Neural crest cell (in vitro differentiated cells): Measurements from ENCODE around the gene BICRA. TPM values are rescaled to one million over a fixed set of nuclear protein-coding genes. Genes with fewer than 3 reads are reported as not detected.
"Not testable (repeated sequence)": the region's sequence is repeated elsewhere in the genome, so short reads cannot be mapped to it uniquely, and the experiment has no call there.

ENCODE experiments used
- DNase-seq: peaks from one replicate; pipeline ENCODE4 v3.0.0; 2021; ENCODE audit warnings: low read depth, mixed read lengths, low spot score
- H3K27ac Mint-ChIP-seq: one replicate; pipeline ENCODE4 v1.8.0; 2021; ENCODE audit warnings: mild to moderate bottlenecking, mixed read lengths; ENCODE audit not compliant: unreplicated experiment
- H3K27me3 Mint-ChIP-seq: 2 replicates; pipeline ENCODE4 v1.8.0; 2021; ENCODE audit warnings: low read depth, mild to moderate bottlenecking, mixed read lengths
- H3K36me3 Mint-ChIP-seq: 2 replicates; pipeline ENCODE4 v1.8.0; 2021; ENCODE audit warnings: low read depth, mild to moderate bottlenecking, mixed read lengths
- H3K4me1 Mint-ChIP-seq: 2 replicates; pipeline ENCODE4 v1.8.0; 2021; ENCODE audit warnings: mixed read lengths
- H3K4me3 Mint-ChIP-seq: one replicate; pipeline ENCODE4 v1.8.0; 2021; ENCODE audit warnings: mild to moderate bottlenecking, mixed read lengths
- H3K9me3 Mint-ChIP-seq: 2 replicates; pipeline ENCODE4 v1.8.0; 2021; ENCODE audit warnings: mixed read lengths
- CTCF ChIP-seq: fragments of 200-600 bp; sonication (generic); conservative IDR thresholded peaks from 2 replicates; pipeline ENCODE4 v1.5.0; 2021; ENCODE audit warnings: antibody characterized with exemption, mild to moderate bottlenecking
- total RNA-seq: library from RNA; stranded (reverse); gene quantifications from 2 replicates; pipeline ENCODE4 v1.2.1, GENCODE V29; 2021

The BICRA gene
- total RNA-seq, 1 donor from 2014 or later = 28.9 TPM

DNA sequence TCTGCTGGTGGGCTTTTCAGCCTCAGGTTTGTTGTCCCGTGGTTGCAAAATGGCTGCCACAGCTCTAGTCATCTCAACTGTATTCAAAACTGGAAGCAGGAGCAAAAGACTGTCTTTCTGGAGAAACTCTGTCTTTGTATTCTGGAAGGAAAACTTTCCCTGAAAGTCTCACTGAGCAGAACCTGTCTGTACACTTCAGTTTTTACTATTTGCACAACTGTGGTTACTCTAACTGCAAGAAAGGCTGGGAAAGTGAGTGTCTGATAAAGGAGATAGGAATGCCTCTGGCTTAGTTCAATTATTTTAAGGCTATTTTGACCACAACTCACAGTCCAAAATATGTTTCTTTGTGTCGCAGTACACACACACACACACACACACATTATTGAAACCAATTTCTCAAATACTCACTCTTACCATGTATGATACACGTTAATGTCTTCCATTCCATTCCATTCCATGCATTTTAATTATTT is 54.5 kb downstream of the BICRA start:
- H3K9me3 Mint-ChIP-seq = no peaks in the 10 kb centered on the region
- no peak for TF ChIP-seq CTCF
- peaks cover 54% of the 10 kb centered on the region for H3K4me1 Mint-ChIP-seq
- no peak overlapping the region for H3K27ac Mint-ChIP-seq
- peaks cover 2% of the 10 kb centered on the region for H3K36me3 Mint-ChIP-seq
- H3K4me3 Mint-ChIP-seq = no peak overlapping the region
- no peaks in the 10 kb centered on the region for H3K27me3 Mint-ChIP-seq
- DNase-seq = no peak

DNA sequence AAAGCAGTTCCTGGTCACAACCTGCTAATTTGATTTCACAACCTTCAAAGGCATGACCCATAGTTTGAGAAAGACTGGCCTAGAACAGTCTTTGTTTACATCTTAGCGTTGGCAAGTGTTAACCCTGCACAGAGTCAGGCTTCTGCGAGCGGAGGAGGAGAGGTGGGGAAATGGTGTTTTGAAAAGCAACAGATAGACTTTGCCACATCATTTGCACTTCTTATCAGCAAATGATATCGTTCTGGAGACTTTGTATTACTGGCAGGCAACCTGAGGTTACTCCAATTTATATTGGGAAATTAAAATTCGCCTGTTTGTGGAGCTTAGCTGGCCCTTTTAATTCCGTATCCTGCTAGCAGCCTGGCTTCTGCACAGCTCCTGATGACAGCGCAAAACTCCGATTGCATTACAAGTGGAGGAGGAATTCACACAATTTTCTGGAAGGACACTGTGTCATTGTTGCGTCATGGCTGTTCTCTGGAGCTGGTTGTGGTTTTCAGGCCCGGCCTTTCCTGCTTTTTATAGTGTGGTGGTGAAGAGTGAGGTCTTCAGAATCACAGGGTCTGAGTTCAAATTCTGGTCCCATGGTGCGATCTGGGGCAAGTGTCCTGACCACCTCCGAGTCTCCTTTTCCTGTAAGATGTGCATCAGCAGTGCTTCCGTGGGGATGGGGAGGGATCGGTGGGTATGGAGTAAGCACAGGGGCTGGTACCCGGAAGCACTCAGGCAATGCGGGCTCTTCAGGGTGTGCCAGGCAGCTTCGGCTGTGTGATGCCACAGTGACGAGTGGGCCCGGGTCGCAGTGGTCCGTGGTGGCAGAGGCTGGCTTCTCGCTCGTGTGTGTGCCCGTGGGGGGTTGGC is 55.2 kb downstream of the BICRA start:
- peaks cover 2% of the 10 kb centered on the region for H3K36me3 Mint-ChIP-seq
- DNase-seq = no peak
- no peak for TF ChIP-seq CTCF
- no peaks in the 10 kb centered on the region for H3K9me3 Mint-ChIP-seq
- H3K27me3 Mint-ChIP-seq = no peaks in the 10 kb centered on the region
- H3K27ac Mint-ChIP-seq = no peak overlapping the region
- H3K4me3 Mint-ChIP-seq = no peak overlapping the region
- H3K4me1 Mint-ChIP-seq = peaks cover 47% of the 10 kb centered on the region

- H3K4me1 Mint-ChIP-seq = peaks cover 26% of the 10 kb centered on the region
- H3K4me3 Mint-ChIP-seq, H3K27me3 Mint-ChIP-seq, H3K9me3 Mint-ChIP-seq, DNase-seq, H3K27ac Mint-ChIP-seq, H3K36me3 Mint-ChIP-seq: not testable (repeated sequence)
Measured at GRCh38 chr19:47668556-47668955, 59.6 kb downstream of the BICRA start.

DNA sequence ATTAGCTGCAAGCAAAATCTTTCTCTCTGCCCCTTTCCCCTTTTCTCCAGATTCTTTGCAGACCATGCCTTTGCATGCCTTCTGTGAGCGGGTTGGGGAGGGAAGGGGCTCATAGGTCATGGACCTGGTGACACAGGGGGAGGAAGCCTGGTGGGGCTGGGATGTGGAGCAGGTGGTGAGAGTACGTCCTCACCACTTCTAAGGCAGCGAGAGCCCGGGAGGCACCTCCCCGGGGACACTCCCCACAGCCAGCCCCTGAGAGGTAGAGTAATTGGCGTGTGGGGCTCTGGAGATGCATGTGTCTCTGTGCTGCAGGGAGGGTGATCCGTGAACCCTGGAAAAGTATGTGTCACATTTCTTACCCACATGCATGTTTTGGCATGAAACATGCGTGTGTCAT is 61.8 kb downstream of the BICRA start:
- no peak for DNase-seq
- Mint-ChIP-seq H3K4me1 (peaks cover 16% of the 10 kb centered on the region), H3K27me3 (no peaks in the 10 kb centered on the region), H3K4me3 (no peak overlapping the region), H3K9me3 (no peaks in the 10 kb centered on the region), H3K27ac (no peak overlapping the region), H3K36me3 (peaks cover 14% of the 10 kb centered on the region)
- no peak for TF ChIP-seq CTCF

- Mint-ChIP-seq H3K9me3 (no peaks in the 10 kb centered on the region), H3K4me1 (peaks cover 12% of the 10 kb centered on the region), H3K4me3 (no peak overlapping the region), H3K27ac (no peak overlapping the region), H3K27me3 (no peaks in the 10 kb centered on the region), H3K36me3 (peaks cover 14% of the 10 kb centered on the region)
- no peak for DNase-seq
- TF ChIP-seq CTCF = no peak
Measured at GRCh38 chr19:47671499-47671898, 62.6 kb downstream of the BICRA start.

- DNase-seq = no peak
- H3K4me3 Mint-ChIP-seq = no peak overlapping the region
- no peak for TF ChIP-seq CTCF
- H3K27ac Mint-ChIP-seq = no peak overlapping the region
- no peaks in the 10 kb centered on the region for H3K4me1 Mint-ChIP-seq
- H3K9me3 Mint-ChIP-seq = no peaks in the 10 kb centered on the region
- no peaks in the 10 kb centered on the region for H3K27me3 Mint-ChIP-seq
- peaks cover 21% of the 10 kb centered on the region for H3K36me3 Mint-ChIP-seq
Measured at GRCh38 chr19:47673426-47673825, 64.5 kb downstream of the BICRA start.
